ENCODE data around the gene LRRC2. TPM values are rescaled to one million over a fixed set of nuclear protein-coding genes. Genes with fewer than 3 reads are reported as not detected.

The LRRC2 gene
- total RNA-seq, 1 experiment from 2014 or later: 0.61 TPM

GRCh38 chr3:46576386-46576785 lies 10.3 kb upstream of the LRRC2 start:
- no peak for DNase-seq (ENCODE audit: low read depth in 1 of 2, low spot score in 2 of 2)
- H3K27ac ChIP-seq: no peak overlapping the region
- no peaks in the 10 kb centered on the region for H3K27me3 ChIP-seq (replicated peaks)
- H3K36me3 ChIP-seq: no peaks in the 10 kb centered on the region
- H3K4me3 ChIP-seq: no peak overlapping the region
- no peaks in the 10 kb centered on the region for H3K9me3 ChIP-seq (replicated peaks)
- H3K4me1 ChIP-seq (replicated peaks): no peaks in the 10 kb centered on the region

DNA sequence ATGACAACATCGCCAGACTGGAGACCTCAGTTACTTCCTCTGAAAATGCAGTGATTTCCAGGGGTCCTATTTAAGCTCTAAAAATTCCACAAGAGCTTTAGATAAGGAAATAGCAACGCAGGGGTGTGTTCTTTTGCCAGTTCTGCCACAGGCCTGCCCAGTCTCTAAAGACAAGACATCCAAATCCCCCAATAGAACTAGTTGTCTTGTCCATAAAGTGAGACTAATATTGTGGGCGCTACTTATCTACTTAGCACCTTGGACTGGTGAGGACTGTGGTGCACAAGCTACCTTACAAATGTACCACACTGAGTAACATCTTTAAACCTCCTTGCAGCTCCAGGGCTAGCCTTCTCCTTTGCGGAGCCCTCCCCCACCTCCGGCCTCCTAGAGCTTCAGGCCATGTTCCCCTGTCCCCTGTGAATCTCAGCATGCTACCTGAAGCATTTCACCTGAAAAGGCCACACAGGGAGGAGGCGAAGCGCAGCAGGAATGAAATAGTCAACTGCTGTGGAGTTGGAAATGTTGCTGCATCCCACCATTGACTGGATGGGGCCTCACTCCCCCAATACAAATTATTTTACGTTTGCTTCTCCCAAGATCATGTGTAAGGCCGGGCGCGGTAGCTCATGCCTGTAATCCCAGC lies 9.6 kb upstream of the LRRC2 start:
- no peak overlapping the region for H3K4me3 ChIP-seq

GRCh38 chr3:46574881-46575576 lies 8.9 kb upstream of the LRRC2 start:
- DNase-seq (ENCODE audit: low read depth in 1 of 2, low spot score in 2 of 2): no peak
- H3K9me3 ChIP-seq (replicated peaks): no peaks in the 10 kb centered on the region
- no peaks in the 10 kb centered on the region for H3K36me3 ChIP-seq
- H3K4me3 ChIP-seq: no peak overlapping the region
- H3K27ac ChIP-seq: no peak overlapping the region
- H3K27me3 ChIP-seq (replicated peaks): no peaks in the 10 kb centered on the region
- H3K4me1 ChIP-seq (replicated peaks): no peaks in the 10 kb centered on the region

More for the DNA sequence above, 9.6 kb upstream of the LRRC2 start:
- no peaks in the 10 kb centered on the region for H3K36me3 ChIP-seq
- H3K27me3 ChIP-seq (replicated peaks): no peaks in the 10 kb centered on the region
- no peak overlapping the region for H3K27ac ChIP-seq
- H3K9me3 ChIP-seq (replicated peaks): no peaks in the 10 kb centered on the region
- no peak for DNase-seq (ENCODE audit: low read depth in 1 of 2, low spot score in 2 of 2)
- no peaks in the 10 kb centered on the region for H3K4me1 ChIP-seq (replicated peaks)

DNA sequence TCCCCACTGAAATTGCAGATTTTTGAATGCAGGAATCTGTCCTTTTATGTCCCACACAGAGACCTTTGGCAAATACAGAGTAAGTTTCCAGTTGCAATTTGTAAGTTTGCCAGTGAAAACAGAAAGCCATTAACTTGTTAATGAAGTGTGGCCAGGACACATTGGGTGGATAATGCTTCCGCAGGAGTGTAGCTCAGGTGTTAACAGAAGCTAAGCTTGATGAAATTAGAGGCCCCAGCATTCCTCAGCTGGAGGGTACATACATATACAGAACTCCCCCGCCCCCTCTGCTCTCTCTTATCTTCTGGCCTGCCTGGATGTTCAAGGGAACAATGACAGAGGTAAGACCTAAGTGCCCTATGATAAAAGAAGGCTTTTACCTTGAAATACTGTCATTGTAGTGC lies 8.1 kb upstream of the LRRC2 start:
- Histone ChIP-seq H3K27ac (no peak overlapping the region), H3K27me3 (replicated peaks) (no peaks in the 10 kb centered on the region), H3K36me3 (no peaks in the 10 kb centered on the region), H3K4me3 (no peak overlapping the region), H3K4me1 (replicated peaks) (no peaks in the 10 kb centered on the region), H3K9me3 (replicated peaks) (no peaks in the 10 kb centered on the region)
- DNase-seq (ENCODE audit: low read depth in 1 of 2, low spot score in 2 of 2): no peak

DNA sequence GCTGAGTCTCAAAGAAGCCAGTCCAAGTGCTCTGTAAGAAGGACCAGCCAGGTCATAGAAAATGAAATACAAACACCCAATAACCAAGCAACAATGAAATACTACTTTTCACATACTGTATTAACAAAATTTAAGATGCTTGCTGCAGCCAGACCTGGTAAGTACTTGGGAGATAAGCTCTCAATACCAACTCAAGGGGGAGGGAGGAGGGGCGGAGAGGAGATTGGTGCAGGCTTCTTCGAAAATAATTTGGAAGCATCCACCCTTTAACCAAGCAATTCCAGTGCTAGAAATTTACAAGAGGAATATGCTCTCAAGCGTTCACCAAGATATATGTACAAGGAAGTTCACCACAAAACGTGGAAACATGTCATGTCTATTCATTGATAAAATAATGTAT lies 7.6 kb upstream of the LRRC2 start:
- Histone ChIP-seq H3K36me3 (no peaks in the 10 kb centered on the region), H3K4me1 (replicated peaks) (no peaks in the 10 kb centered on the region), H3K4me3 (no peak overlapping the region), H3K9me3 (replicated peaks) (no peaks in the 10 kb centered on the region), H3K27me3 (replicated peaks) (no peaks in the 10 kb centered on the region), H3K27ac (no peak overlapping the region)
- DNase-seq (ENCODE audit: low read depth in 1 of 2, low spot score in 2 of 2): no peak

- Histone ChIP-seq H3K36me3 (no peaks in the 10 kb centered on the region), H3K27ac (no peak overlapping the region), H3K27me3 (replicated peaks) (no peaks in the 10 kb centered on the region), H3K4me3 (no peak overlapping the region), H3K9me3 (replicated peaks) (no peaks in the 10 kb centered on the region), H3K4me1 (replicated peaks) (peaks cover under 1% of the 10 kb centered on the region; the same call in 1 of the 2 replicates)
- DNase-seq (ENCODE audit: low read depth in 1 of 2, low spot score in 2 of 2): no peak
Observed at GRCh38 chr3:46571684-46572083, 5.6 kb upstream of the LRRC2 start.

- no peak for DNase-seq (ENCODE audit: low read depth in 1 of 2, low spot score in 2 of 2)
- H3K36me3 ChIP-seq: no peaks in the 10 kb centered on the region
- H3K4me1 ChIP-seq (replicated peaks): peaks cover 29% of the 10 kb centered on the region
- H3K27ac ChIP-seq: peak overlapping the region; percentile 77
- peak overlapping the region; percentile 31 for H3K4me3 ChIP-seq
- no peaks in the 10 kb centered on the region for H3K27me3 ChIP-seq (replicated peaks)
- no peaks in the 10 kb centered on the region for H3K9me3 ChIP-seq (replicated peaks)
Observed at GRCh38 chr3:46565607-46566039, 479 bp downstream of the LRRC2 start.

DNA sequence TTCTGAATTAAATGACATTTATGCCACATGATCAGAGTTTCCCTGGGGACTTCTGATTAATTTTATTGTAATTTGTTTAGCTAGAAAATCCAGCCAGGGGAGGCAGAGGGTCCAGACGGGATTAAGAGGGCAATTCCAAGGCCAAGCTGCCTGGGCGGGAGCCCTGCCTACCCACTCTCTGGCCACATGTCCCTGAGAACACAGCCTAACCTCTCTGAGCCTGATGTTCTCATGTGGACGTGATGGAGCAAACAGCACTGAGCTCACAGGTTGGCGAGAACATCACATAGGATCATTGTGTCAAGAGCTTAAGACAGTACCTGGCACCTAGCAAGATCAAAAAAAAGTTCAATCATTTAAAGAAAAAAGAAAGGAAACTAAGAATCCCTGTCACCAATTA lies 1.0 kb downstream of the LRRC2 start:
- H3K27ac ChIP-seq: peak overlapping the region; percentile 77
- H3K4me1 ChIP-seq (replicated peaks): peaks cover 29% of the 10 kb centered on the region
- no peaks in the 10 kb centered on the region for H3K27me3 ChIP-seq (replicated peaks)
- no peaks in the 10 kb centered on the region for H3K36me3 ChIP-seq
- DNase-seq (ENCODE audit: low read depth in 1 of 2, low spot score in 2 of 2): no peak
- no peak overlapping the region for H3K4me3 ChIP-seq
- H3K9me3 ChIP-seq (replicated peaks): no peaks in the 10 kb centered on the region

GRCh38 chr3:46564190-46565021 lies 1.7 kb downstream of the LRRC2 start:
- H3K36me3 ChIP-seq: no peaks in the 10 kb centered on the region
- no peaks in the 10 kb centered on the region for H3K9me3 ChIP-seq (replicated peaks)
- no peak overlapping the region for H3K4me3 ChIP-seq
- H3K4me1 ChIP-seq (replicated peaks): peaks cover 29% of the 10 kb centered on the region
- DNase-seq (ENCODE audit: low read depth in 1 of 2, low spot score in 2 of 2): peak; percentile 63 to 64
- peak overlapping the region; percentile 77 for H3K27ac ChIP-seq
- H3K27me3 ChIP-seq (replicated peaks): no peaks in the 10 kb centered on the region

GRCh38 chr3:46561951-46562350 lies 4.2 kb downstream of the LRRC2 start:
- Histone ChIP-seq H3K36me3 (no peaks in the 10 kb centered on the region), H3K9me3 (replicated peaks) (no peaks in the 10 kb centered on the region), H3K4me1 (replicated peaks) (peaks cover 54% of the 10 kb centered on the region), H3K27ac (no peak overlapping the region), H3K27me3 (replicated peaks) (no peaks in the 10 kb centered on the region), H3K4me3 (no peak overlapping the region)
- no peak for DNase-seq (ENCODE audit: low read depth in 1 of 2, low spot score in 2 of 2)

- H3K9me3 ChIP-seq (replicated peaks): no peaks in the 10 kb centered on the region
- no peaks in the 10 kb centered on the region for H3K27me3 ChIP-seq (replicated peaks)
- H3K27ac ChIP-seq: no peak overlapping the region
- no peaks in the 10 kb centered on the region for H3K36me3 ChIP-seq
- DNase-seq (ENCODE audit: low read depth in 1 of 2, low spot score in 2 of 2): no peak
- H3K4me3 ChIP-seq: no peak overlapping the region
- H3K4me1 ChIP-seq (replicated peaks): peaks cover 57% of the 10 kb centered on the region
Observed at GRCh38 chr3:46561511-46561910, 4.6 kb downstream of the LRRC2 start.

DNA sequence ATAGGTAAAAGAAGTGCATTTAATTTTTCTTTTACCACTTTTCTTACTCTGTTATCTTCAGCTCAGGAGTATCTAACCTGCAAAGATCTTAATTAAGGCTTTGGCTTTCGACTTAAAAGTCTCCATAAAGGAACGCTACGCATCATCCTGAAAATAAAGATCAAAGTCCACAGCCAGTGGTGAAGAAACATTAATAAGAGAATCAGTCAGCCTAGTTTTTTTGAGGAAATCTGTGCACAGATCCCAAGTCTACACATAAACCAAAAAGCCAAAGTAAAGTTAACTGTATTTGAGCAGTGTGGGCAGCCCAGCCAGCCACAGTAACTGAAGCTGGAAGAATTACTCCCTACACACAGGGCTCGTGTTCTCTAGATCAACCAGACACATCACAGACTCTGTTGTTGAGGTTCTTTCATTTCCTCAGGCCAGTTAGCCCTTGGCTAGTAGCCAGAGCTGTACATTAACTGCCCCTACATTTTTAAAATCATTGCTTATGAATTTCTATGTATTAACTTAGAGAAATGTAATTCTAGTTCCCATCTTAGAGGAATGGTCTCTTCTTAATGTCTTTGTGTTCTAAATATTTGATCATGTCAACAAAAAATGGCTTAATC lies 6.9 kb downstream of the LRRC2 start:
- Histone ChIP-seq H3K27ac (peak overlapping the region; percentile 1; the same call in 1 of the 2 replicates), H3K9me3 (replicated peaks) (no peaks in the 10 kb centered on the region; the same call in 1 of the 2 replicates), H3K36me3 (no peaks in the 10 kb centered on the region), H3K4me3 (no peak overlapping the region), H3K27me3 (replicated peaks) (no peaks in the 10 kb centered on the region), H3K4me1 (replicated peaks) (peaks cover 34% of the 10 kb centered on the region)
- no peak for DNase-seq (ENCODE audit: low read depth in 1 of 2, low spot score in 2 of 2)

GRCh38 chr3:46558184-46559043 lies 7.7 kb downstream of the LRRC2 start:
- peak overlapping the region; percentile 90 for H3K27ac ChIP-seq
- H3K4me1 ChIP-seq (replicated peaks): peaks cover 30% of the 10 kb centered on the region
- peak overlapping the region; percentile 26 for H3K4me3 ChIP-seq

More at GRCh38 chr3:46558184-46559043, 7.7 kb downstream of the LRRC2 start:
- DNase-seq (ENCODE audit: low read depth in 1 of 2, low spot score in 2 of 2): peak; percentile 79 to 88
- Histone ChIP-seq H3K9me3 (replicated peaks) (no peaks in the 10 kb centered on the region; the same call in 1 of the 2 replicates), H3K27me3 (replicated peaks) (no peaks in the 10 kb centered on the region), H3K36me3 (no peaks in the 10 kb centered on the region)
